Thyroid gland (tissue), 4 donors: ENCODE results near the gene PEPD. TPM values are rescaled to one million over a fixed set of nuclear protein-coding genes. Genes with fewer than 3 reads are reported as not detected.

Source experiments
- DNase-seq, 2 donors: peaks; one replicate each; pipeline ENCODE4 v3.0.0-alpha.2; 2019
- H3K27ac ChIP-seq, 3 donors: fragments of 200-600 bp; sonication (generic); 1 replicate in 2 of 3; 2 replicates in 1 of 3; pipeline ENCODE4 v1.5.1; 2016 to 2019; ENCODE audit warnings: mild to moderate bottlenecking in 1 of 3, moderate library complexity in 1 of 3
- H3K27me3 ChIP-seq: fragments of 200-600 bp; sonication (generic); one replicate; pipeline ENCODE4 v1.5.1; 2019
- H3K36me3 ChIP-seq, 2 donors: fragments of 200-600 bp; sonication (generic); one replicate each; pipeline ENCODE4 v1.5.1; 2016 to 2019
- H3K4me1 ChIP-seq, 2 donors: fragments of 200-600 bp; sonication (generic); one replicate each; pipeline ENCODE4 v1.5.1; 2017 to 2019
- H3K4me3 ChIP-seq, 3 donors: fragments of 200-600 bp; sonication (generic); replicated peaks in 1 of 3; 1 replicate in 2 of 3; 2 replicates in 1 of 3; pipeline ENCODE4 v1.5.1; 2016; ENCODE audit warnings: mild to moderate bottlenecking in 1 of 3
- H3K9me3 ChIP-seq: fragments of 200-600 bp; sonication (generic); one replicate; pipeline ENCODE4 v1.5.1; 2017
- POLR2A ChIP-seq, 2 donors: fragments of 450-650 bp; IDR thresholded peaks; one replicate each; pipeline ENCODE4 v1.6.1; 2017; ENCODE audit warnings: antibody characterized with exemption in 2 of 2, mild to moderate bottlenecking in 2 of 2, moderate library complexity in 1 of 2
- WGBS, 2 donors: methylation state at CpG; one replicate each; pipeline ENCODE4 v1.1.5; 2017; 5-methylcytosine and 5-hydroxymethylcytosine counted together
- intact Hi-C: fragments of 100-400 bp; cut with DNase I; formaldehyde crosslinking; loops from one replicate; pipeline ENCODE4 v1.15.1; 2023
- total RNA-seq, 4 donors: library from RNA; depleted of rRNA; stranded (reverse); fragments of >200 nt; gene quantifications; one replicate each; pipeline ENCODE4 v1.2.3, GENCODE V29; 2016
- TF ChIP-seq, protein P1 (sequence below), 6 experiments: fragments of 200-600 bp in 3 of 6; fragments of 450-650 bp in 3 of 6; sonication (generic) in 3 of 6; IDR thresholded peaks; one replicate each; pipeline ENCODE4 v1.5.1; 2016 to 2019; ENCODE audit warnings: antibody characterized with exemption in 6 of 6, mild to moderate bottlenecking in 2 of 6, inconsistent platforms in 1 of 6, moderate library complexity in 1 of 6

The PEPD gene
- total RNA-seq, 4 donors from 2014 or later = 76.8 to 121 (median 102) TPM

DNA sequence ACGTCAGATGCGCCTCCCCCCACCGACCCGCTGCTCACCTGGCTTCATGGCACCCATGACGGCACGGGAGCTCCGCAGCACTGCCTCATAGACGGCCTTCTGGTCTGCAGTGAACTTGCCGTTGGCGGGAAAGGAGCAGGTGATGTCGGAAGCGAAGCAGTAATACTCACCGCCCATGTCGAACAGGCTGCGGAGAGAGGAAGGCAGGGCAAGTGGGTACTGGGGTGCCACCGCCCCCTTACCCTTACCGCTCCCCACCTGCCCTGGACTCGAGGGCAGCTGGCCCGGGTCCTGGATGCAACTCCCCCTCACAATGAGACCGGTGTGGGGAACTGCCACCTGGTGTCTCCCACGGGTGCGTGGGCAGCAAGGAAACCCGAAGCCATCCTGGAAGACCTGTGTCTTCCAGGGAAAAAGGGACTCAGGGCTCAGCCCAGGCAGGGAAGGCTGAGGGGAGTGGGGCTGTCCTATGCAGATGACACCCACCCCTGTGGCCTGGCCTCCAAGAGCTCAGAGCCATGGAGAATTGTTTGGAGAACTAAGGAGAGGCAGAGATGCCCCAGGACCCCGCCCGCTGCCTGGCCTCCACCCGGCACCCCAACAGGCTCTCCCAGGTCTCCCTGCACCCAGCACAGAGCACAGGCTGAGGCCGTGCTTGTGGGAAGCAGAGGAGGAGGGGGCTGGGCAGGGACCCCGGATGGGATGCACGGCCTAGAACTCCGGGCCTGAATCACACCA is 119.7 kb downstream of the PEPD start:
- WGBS, 2 donors = 94 to 95% methylated on average over 22 to 26 of the region's 30 CpGs
- peak in 1 of 2 donors; percentile 1 for DNase-seq
- peaks cover 0 to 16% of the 10 kb centered on the region in 2 donors for H3K4me1 ChIP-seq
- H3K27ac ChIP-seq = no peak overlapping the region
- no peak for TF ChIP-seq POLR2A (IDR thresholded peaks at IDR 0.05)
- TF ChIP-seq, protein P1, sequence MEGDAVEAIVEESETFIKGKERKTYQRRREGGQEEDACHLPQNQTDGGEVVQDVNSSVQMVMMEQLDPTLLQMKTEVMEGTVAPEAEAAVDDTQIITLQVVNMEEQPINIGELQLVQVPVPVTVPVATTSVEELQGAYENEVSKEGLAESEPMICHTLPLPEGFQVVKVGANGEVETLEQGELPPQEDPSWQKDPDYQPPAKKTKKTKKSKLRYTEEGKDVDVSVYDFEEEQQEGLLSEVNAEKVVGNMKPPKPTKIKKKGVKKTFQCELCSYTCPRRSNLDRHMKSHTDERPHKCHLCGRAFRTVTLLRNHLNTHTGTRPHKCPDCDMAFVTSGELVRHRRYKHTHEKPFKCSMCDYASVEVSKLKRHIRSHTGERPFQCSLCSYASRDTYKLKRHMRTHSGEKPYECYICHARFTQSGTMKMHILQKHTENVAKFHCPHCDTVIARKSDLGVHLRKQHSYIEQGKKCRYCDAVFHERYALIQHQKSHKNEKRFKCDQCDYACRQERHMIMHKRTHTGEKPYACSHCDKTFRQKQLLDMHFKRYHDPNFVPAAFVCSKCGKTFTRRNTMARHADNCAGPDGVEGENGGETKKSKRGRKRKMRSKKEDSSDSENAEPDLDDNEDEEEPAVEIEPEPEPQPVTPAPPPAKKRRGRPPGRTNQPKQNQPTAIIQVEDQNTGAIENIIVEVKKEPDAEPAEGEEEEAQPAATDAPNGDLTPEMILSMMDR (IDR thresholded peaks at IDR 0.05) = no peak
- no peak overlapping the region for H3K4me3 ChIP-seq
- no peaks in the 10 kb centered on the region for H3K9me3 ChIP-seq
- no peaks in the 10 kb centered on the region for H3K36me3 ChIP-seq
- intact Hi-C loops = no loop called here
- no peaks in the 10 kb centered on the region for H3K27me3 ChIP-seq

DNA sequence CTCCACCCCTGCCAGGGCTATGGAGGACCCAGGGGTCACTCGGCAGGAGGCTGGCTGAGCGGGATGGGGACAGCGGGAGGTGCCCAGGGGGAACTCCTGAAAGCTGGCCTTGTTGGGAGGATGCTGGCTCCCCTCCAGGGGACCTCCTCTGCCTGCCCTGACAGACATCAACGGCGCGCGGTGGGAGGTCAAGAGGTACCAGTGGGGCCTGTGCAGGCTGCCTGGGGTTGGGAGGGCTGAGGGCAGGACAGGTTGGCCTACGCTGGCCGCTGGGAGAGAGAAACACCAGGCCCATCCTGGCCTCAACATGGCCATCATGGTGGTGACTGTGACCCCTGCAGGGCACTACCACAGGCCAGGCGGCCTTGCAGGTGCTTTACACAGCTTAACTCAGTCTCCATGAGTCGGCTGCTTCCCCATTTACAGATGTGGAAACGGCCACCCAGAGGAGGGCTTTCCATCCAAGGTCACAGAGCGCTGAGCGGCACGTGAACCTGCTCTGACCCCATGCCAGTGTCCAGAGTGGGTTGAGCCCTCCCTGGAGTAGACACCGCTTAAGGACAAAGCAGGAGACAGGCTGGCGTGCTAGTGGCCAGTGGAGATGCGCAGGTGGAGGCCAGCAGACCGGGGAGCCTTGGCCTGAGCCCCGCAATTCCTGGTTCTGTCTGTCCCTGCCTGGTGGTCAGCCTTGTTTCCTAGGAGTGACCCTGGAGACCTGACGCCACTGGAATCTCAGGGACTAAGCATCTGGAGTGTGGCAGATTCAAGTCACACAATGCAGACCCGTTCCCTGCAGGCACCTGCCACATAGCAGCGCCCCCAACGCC is 120.5 kb downstream of the PEPD start:
- WGBS, 2 donors = 96% methylated on average over 21 to 24 of the region's 24 CpGs
- Histone ChIP-seq H3K36me3 (no peaks in the 10 kb centered on the region), H3K27me3 (no peaks in the 10 kb centered on the region), H3K4me1 (peaks cover 0 to 23% of the 10 kb centered on the region in 2 donors), H3K27ac (no peak overlapping the region), H3K9me3 (no peaks in the 10 kb centered on the region), H3K4me3 (no peak overlapping the region)
- TF ChIP-seq POLR2A (IDR thresholded peaks at IDR 0.05) = no peak
- TF ChIP-seq, protein P1 (IDR thresholded peaks at IDR 0.05) = no peak
- intact Hi-C loops = no loop called here
- no peak for DNase-seq

DNA sequence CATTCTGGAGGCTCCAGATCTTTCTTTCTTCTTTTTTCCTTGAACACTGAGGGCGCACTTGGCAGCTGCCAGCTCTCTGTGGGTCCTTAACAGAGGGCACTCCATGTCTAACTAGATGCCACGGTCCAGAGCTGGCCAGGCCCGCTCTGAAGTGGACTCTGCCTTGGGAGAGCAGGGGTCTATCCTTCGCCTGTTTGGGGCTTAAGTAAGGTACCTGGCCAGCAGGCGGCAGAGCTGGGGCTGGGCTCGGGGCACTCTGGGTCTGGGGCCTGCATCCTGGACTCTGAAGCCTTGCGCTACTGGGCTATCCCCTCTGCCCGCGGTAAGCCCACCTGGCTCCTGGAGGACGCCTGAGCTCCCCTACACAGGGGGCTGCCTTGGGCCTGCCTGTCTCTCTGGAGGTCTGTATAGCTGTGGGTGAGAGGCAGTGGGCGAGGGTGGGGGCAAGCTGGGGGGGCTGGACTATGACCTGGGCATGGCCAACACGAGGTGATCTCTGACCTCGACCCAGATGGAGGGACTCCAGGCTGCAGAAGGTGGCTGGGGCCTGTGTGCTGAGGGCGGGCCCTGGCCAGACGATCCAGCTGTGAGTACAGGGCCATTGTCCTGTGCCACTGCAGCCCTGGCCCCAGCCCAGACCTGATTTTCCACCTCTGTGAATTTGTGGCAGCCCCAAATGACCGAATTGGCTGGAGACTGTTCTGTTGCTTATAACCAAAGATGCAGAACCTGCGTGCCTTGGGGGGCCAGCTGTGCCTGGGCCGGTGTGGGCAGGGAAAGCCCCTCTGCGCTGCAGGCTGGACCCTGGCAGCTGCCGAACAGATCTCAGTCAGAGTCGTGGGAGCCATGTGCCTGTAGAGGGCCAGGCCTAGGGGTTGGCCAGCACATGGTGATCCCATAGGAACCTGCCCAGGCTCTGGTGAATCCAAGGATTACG is 121.6 kb downstream of the PEPD start:
- peak; percentile 81 to 85 for DNase-seq
- intact Hi-C loops = no loop called here

DNA sequence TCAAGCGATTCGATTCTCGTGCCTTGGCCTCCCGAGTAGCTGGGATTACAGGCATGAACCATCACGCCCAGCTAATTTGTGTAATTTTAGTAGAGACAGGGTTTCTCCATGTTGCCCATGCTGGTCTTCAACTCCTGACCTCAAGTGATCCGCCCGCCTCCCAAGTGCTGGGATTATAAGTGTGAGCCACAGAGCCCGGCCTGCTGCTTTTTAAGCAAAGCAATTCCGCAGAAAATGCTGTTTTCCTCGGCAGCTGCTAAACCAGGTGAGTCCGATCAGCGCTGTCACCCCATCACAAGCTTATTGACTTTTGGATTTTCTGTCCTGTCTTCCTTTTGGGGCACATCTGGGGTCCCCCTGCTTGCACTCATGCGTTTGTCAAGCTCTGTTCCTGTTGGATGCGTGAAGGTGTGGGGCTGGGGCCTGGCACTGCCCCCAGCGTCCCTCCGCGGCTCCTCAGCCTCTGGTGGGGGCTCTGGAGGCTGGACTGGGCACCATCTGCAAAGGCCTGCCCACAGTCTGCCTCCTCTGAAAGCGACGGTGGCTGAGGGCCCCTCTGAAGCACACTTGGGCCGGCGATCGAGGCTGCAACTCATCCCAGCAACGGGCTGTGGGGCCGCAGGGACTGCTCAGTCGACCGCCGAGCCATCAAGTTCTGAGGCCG is 122.4 kb downstream of the PEPD start:
- Histone ChIP-seq H3K27me3 (no peaks in the 10 kb centered on the region), H3K27ac (no peak overlapping the region), H3K4me3 (no peak overlapping the region), H3K36me3 (no peaks in the 10 kb centered on the region), H3K9me3 (no peaks in the 10 kb centered on the region), H3K4me1 (peaks cover 6 to 40% of the 10 kb centered on the region in 2 donors)
- intact Hi-C loops = no loop called here
- no peak for DNase-seq
- 76 to 79% methylated on average over 26 to 28 of the region's 28 CpGs for WGBS, 2 donors
- TF ChIP-seq, protein P1 (IDR thresholded peaks at IDR 0.05) = no peak
- no peak for TF ChIP-seq POLR2A (IDR thresholded peaks at IDR 0.05)

More for the DNA sequence above, 121.6 kb downstream of the PEPD start:
- TF ChIP-seq, protein P1 (IDR thresholded peaks at IDR 0.05) = no peak
- no peak for TF ChIP-seq POLR2A (IDR thresholded peaks at IDR 0.05)
- Histone ChIP-seq H3K4me3 (no peak overlapping the region), H3K27ac (peak overlapping the region in 1 of 3 donors; percentile 49), H3K4me1 (peaks cover 6 to 34% of the 10 kb centered on the region in 2 donors), H3K36me3 (no peaks in the 10 kb centered on the region), H3K27me3 (no peaks in the 10 kb centered on the region), H3K9me3 (no peaks in the 10 kb centered on the region)
- 73 to 85% methylated on average over 9 to 16 of the region's 22 CpGs for WGBS, 2 donors
